ENCODE results near the gene LST1.

DNA sequence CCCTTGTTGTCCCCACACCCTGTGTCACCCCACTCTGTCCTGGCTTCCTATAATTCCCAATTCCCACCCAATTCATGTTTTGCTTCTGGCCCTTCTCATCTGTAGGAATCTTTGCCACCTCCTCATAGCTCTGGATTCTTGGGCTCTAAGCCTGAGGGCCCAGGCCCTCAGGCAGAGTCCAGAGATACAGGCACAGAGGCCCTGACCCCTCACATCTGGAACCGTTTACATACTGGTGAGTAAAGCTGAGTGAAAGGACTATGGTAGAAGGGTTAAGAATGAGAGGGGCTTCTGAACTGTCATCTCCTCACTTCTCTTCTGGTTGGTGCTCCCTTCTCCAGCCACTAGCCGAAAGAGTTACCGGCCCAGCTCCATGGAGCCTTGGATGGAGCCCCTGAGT lies 48.1 kb downstream of the LST1 start:
- no peak for TF ChIP-seq RARB (CRISPR knock-in tag; IDR thresholded peaks at IDR 0.05)
- TF ChIP-seq ARNTL (CRISPR knock-in tag; IDR thresholded peaks at IDR 0.05; ENCODE audit: borderline replicate concordance, low read depth), result no peak
- TF ChIP-seq ZNF565 (CRISPR knock-in tag; conservative IDR thresholded peaks at IDR 0.05; ENCODE audit: low read depth), result no peak
- TF ChIP-seq PPARA (CRISPR knock-in tag; IDR thresholded peaks at IDR 0.05; ENCODE audit: borderline replicate concordance), result no peak
- TF ChIP-seq ZFP30 (CRISPR knock-in tag; IDR thresholded peaks at IDR 0.05), result no peak
- no peak for TF ChIP-seq SNAI2 (CRISPR knock-in tag; IDR thresholded peaks at IDR 0.05)
- TF ChIP-seq TCF4 (CRISPR knock-in tag; IDR thresholded peaks at IDR 0.05; ENCODE audit: borderline replicate concordance), result no peak
- TF ChIP-seq ZNF70 (CRISPR knock-in tag; IDR thresholded peaks at IDR 0.05), result no peak
- TF ChIP-seq, protein P1, sequence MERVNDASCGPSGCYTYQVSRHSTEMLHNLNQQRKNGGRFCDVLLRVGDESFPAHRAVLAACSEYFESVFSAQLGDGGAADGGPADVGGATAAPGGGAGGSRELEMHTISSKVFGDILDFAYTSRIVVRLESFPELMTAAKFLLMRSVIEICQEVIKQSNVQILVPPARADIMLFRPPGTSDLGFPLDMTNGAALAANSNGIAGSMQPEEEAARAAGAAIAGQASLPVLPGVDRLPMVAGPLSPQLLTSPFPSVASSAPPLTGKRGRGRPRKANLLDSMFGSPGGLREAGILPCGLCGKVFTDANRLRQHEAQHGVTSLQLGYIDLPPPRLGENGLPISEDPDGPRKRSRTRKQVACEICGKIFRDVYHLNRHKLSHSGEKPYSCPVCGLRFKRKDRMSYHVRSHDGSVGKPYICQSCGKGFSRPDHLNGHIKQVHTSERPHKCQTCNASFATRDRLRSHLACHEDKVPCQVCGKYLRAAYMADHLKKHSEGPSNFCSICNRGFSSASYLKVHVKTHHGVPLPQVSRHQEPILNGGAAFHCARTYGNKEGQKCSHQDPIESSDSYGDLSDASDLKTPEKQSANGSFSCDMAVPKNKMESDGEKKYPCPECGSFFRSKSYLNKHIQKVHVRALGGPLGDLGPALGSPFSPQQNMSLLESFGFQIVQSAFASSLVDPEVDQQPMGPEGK (CRISPR knock-in tag; IDR thresholded peaks at IDR 0.05; ENCODE audit: borderline replicate concordance), result no peak
- TF ChIP-seq ZNF8 (CRISPR knock-in tag; IDR thresholded peaks at IDR 0.05), result no peak

Data from SK-N-SH treated with all-trans-retinoic acid at 6 μM for 48 hours (cell line).